GM18511 (cell line): Measurements from ENCODE around the gene CBFB.
A peak's percentile ranks its signal among the peaks of the same experiment; 100 is the strongest.
"Not testable (repeated sequence)": the region's sequence is repeated elsewhere in the genome, so short reads cannot be mapped to it uniquely, and the experiment has no call there.

Source experiments
- ATAC-seq: cut with Tn5 transposase; IDR thresholded peaks from one replicate; pipeline ENCODE4 v1.9.1; 2021; ENCODE audit warnings: mild to moderate bottlenecking, moderate library complexity; ENCODE audit not compliant: unreplicated experiment

CBFB gene

DNA sequence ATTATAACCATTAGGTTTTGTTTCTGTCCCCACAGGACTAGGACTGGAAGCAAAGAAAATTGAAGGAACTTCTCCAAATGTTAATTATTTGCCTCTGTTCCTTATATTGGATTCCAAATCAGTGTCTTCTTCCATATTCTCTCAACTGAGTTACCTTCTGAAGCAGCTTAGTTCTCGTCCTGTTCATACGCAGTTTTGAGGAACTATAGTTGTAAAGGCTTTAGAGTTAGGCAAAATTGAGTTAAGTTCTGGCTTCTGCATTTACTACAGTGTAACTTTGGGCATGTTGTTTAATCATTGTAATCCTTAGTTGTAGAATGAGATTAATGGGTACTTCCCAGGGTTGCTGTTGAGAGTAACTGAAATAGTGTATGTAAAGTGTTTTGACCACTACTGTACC, 11.2 kb downstream of the CBFB start:
- ATAC-seq: no peak

GRCh38 chr16:67040906-67041305, 12.0 kb downstream of the CBFB start:
- no peak for ATAC-seq

GRCh38 chr16:67041520-67041919, 12.6 kb downstream of the CBFB start:
- not testable (repeated sequence) for ATAC-seq

- no peak for ATAC-seq
These were observed 14.5 kb downstream of the CBFB start for GRCh38 chr16:67043420-67043819.

- ATAC-seq: no peak
These were observed 21.8 kb downstream of the CBFB start for GRCh38 chr16:67050796-67051195.

GRCh38 chr16:67052399-67052798, 23.4 kb downstream of the CBFB start:
- ATAC-seq: no peak

DNA sequence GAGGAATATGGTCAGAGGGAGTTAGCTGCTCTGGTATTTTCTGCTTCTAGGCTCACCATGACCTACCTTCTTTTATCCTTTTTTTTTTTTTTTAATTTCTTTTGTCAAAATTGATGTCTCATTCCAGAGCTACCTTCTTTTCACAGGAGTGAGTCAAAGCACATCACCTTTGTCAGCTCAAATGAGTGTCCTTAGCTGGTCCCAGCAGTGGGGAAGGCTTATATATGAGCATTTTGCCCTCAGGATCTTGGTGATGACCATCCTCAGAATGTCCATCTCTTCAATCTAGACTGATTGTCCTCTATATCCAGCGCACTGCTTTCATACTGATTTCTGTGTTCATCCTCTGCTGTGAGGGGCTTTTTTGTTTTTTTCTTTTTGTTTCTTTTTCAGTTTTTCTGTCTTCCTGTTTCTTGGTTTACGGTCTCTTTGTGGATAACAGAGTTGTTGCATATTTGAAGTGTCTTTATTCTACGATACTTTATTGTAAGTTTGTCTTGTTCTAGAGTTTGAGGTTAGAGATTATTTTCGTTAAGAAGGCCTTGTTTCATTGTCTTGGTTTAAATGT, 24.9 kb downstream of the CBFB start:
- ATAC-seq: no peak

DNA sequence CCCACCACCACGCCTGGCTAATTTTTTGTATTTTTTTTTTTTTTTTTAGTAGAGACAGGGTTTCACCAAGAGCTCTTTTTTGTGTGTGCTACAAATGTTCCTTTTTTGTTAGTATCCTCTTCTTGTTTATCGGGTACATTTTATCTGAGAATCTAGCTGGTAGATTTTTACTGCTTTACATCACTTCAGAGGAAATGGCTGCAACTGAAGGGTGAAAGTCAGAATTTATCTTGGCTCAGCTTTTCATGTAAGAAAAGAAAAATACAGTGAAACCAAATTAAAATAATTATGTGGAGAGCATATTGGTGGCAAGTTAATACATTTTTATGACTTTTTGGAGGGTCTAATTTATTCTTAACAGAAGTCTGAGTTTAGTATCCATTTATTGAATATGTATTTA, 26.0 kb downstream of the CBFB start:
- no peak for ATAC-seq

DNA sequence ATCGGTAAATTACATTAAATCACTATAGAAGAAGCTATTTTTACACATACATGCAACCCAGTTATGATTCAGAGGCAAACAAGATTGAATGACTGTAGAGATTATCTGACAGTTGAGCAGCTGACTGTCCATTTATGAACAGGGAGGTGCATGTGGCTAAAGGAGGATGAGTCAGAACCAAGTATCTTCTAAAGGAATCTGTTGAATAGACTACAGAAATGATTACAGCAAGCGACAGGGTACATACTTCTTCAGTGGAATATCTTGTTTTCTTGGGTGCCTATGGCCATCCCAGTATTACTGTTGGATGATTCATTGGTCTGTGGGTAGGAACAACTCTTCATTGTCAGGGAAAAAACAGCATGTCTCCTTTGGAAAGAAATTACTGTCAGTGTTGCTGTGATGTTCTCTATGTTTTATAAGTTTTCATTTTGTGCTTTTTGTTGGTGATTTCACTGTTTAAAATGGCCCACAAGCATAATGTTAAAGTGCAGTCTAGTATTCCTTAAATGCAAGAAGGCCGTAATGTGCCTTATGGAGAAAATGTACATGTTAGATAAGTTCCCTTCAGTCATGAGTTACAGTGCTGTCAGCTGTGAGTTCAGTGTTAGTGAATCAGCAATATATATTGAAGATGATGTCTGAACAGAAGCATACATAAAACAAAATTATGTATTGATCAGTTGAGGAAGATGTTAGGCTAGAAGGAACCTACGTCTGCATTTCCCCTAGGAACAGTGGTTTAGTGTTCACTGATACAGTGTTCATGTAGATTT, 27.0 kb downstream of the CBFB start:
- ATAC-seq: no peak

GRCh38 chr16:67063008-67063407, 34.1 kb downstream of the CBFB start:
- ATAC-seq: no peak

DNA sequence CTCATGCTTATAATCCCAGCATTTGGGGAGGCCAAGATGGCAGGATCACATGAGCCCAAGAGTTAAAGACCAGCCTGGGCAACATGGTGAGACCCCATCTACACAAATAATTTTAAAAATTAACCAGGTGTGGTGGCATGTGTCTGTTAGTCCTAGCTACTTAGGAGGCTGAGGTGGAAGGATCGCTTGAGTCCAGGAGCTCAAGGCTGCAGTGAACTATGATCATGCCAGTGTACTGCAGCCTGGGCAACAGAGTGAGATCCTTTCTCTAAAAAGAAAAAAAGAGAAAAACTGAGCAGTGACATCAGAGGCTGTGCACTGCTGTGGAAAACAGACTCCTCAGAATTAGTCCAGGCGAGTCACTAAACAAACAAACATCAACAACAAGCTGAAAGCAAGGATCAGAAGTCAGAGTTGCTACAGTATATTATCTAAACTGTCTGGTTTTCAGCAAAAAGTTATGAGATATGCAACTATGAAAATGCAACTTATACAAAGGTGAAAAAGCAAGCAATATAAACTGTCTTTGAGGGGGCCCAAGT, 39.3 kb downstream of the CBFB start:
- no peak for ATAC-seq

GRCh38 chr16:67071476-67072048, 42.6 kb downstream of the CBFB start:
- no peak for ATAC-seq

DNA sequence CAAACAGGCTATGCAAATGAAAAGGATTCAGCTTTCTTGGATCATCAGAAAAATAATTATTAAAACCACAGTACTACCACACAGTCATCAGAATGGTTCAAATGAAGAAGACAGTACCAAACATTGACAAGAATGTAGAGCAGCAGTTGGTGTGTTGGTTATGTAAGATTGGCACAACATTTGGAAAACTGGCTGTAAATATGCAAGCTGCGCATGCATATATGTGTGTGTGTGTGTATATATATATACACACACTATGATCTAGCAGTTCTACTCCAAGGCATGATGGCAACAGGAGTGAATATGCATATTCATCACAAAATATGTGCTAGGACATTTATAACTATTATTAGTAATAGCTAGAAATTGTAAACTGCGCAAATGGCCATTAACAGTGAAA, 46.4 kb downstream of the CBFB start:
- no peak for ATAC-seq

- ATAC-seq: no peak
These were observed 48.9 kb downstream of the CBFB start for GRCh38 chr16:67077871-67078270.

GRCh38 chr16:67082100-67082499, 53.2 kb downstream of the CBFB start:
- no peak for ATAC-seq

DNA sequence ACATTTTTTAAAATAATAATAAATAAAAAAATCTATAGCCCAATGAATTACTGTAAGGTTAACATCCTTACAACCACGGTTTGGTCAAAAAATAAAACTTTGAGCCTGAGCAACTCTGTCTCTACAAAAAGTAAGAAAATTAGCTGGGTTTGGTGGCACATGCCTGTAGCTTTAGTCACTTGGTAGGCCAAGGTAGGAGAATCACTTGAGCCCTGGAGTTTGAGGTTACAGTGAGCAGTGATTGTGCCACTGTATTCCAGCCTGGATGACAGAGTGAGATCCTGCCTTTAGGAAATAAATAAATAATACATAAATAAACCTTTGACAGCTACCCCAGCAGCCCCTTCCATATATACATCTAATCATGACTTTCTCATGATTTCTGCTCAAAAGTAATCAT, 53.9 kb downstream of the CBFB start:
- no peak for ATAC-seq

DNA sequence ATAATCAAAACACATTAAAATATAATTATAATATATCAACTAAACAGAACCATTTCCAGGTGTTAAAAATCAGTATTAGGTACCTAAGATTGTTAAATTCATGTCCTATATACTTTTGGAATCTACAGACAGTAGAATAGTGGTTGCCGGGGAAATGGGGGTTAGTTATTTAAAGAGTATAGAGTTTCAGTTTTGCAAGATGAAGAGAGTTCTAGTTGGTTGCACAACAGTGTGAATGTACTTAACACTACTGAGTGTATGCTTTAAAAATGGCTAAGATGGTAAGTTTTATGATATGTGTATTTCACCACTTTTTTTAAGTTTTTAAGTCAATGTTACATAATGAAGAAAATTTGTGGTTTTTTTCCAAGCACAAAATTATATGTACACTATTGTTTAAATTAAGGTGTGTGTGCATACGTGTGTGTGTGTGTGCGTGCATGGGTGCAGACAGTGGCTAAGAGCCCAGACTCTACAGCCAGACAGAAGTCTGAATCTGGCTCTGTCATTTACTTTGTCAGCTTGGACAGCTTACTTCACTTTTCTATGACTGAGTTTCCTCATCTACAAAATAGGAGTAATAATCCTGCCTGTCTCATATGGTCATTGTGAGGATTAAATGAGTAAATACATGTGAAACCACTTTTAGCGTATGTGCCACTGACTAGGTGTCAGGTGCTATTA, 55.5 kb downstream of the CBFB start:
- peak; percentile 82 for ATAC-seq

- no peak for ATAC-seq
These were observed 57.9 kb downstream of the CBFB start for GRCh38 chr16:67086822-67087221.

GRCh38 chr16:67087291-67087690, 58.3 kb downstream of the CBFB start:
- ATAC-seq: no peak

DNA sequence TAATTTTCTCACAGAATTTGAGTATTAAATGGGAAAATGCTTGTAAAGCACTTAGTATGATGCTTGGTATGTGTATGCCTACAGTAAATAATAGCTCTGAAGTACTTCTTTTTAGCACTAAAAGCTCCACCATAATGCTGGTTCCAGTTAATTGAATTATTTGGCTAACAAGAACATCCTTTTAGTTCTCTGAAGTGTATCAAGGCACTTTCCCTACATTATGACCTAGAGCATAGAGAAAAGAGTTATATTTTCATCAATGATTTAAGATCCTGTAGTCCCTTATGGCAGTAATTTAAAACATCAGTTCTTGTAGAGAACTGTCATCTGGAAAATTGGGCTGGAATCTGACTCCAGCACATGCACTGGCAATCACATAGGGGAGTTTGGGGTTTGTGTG, 58.9 kb downstream of the CBFB start:
- ATAC-seq: no peak

GRCh38 chr16:67088551-67088950, 59.6 kb downstream of the CBFB start:
- ATAC-seq: no peak

GRCh38 chr16:67089101-67089500, 60.2 kb downstream of the CBFB start:
- no peak for ATAC-seq
